Cardiac muscle cell (in vitro differentiated cells and primary cell): ENCODE data around the gene HTRA1. TPM values are rescaled to one million over a fixed set of nuclear protein-coding genes. Genes with fewer than 3 reads are reported as not detected.

Source experiments
- DNase-seq, 2 donors: peaks; one replicate each; pipeline versions ENCODE4 v3.0.0 to v3.0.0-alpha.2; 2010 to 2017; ENCODE audit warnings: low read depth in 1 of 2, low spot score in 1 of 2
- H3K27ac ChIP-seq: fragments of 200-600 bp; sonication (generic); 2 replicates; pipeline ENCODE4 v1.5.1; 2016
- H3K27me3 ChIP-seq: fragments of 200-600 bp; sonication (generic); 2 replicates; pipeline ENCODE4 v1.6.0; 2016; ENCODE audit warnings: control low read depth
- H3K36me3 ChIP-seq: fragments of 200-600 bp; sonication (generic); 2 replicates; pipeline ENCODE4 v1.5.1; 2016; ENCODE audit warnings: control low read depth
- H3K4me1 ChIP-seq: fragments of 200-600 bp; sonication (generic); 2 replicates; pipeline ENCODE4 v1.8.1; 2017; ENCODE audit warnings: low read depth, mild to moderate bottlenecking, mixed run types
- H3K4me3 ChIP-seq: fragments of 200-600 bp; sonication (generic); 2 replicates; pipeline ENCODE4 v1.5.1; 2016; ENCODE audit warnings: mild to moderate bottlenecking
- H3K9me3 ChIP-seq: fragments of 200-600 bp; sonication (generic); 2 replicates; pipeline ENCODE4 v1.5.1; 2017; ENCODE audit warnings: low read depth, mild to moderate bottlenecking, control low read depth
- polyA plus RNA-seq: library from polyadenylated mRNA; unstranded; fragments of >200 nt; fragmentation: Nextera tagmentation; extraction: Ambion mirVana; gene quantifications from 2 replicates; pipeline ENCODE4 v1.2.1, GENCODE V29; 2016
- total RNA-seq: library from RNA; depleted of rRNA; stranded (reverse); fragments of >200 nt; gene quantifications from 2 replicates; pipeline ENCODE4 v1.2.3, GENCODE V29; 2016
- TF ChIP-seq, protein P1 (sequence below): IDR thresholded peaks from 2 replicates; pipeline ENCODE4 v1.5.1; 2012; ENCODE audit warnings: low read depth, mild to moderate bottlenecking, low read length

HTRA1 gene
- total and polyA plus RNA-seq, 2 experiments from 2014 or later, result 154 to 226 TPM

DNA sequence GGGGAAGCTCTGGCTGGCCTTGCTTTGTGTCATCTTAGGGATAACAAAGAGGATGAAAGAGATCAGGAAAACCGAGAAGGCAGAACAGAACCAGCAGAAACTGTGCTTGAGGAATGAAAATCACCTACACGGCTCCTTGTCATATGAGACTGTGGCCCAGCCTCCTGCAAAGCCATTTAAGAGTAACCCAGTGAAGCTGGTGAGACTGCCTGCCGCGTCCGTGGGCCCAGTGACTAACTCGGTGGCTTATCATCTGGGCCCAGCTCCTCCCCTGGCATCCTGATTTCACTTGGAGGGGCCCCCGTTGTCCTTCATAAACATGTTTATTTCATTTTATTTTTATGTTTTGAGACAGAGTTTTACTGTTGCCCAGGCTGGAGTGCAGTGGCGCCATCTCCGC is 30.7 kb downstream of the HTRA1 start:
- Histone ChIP-seq H3K4me3 (no peak overlapping the region), H3K4me1 (peaks cover 22% of the 10 kb centered on the region), H3K27me3 (no peaks in the 10 kb centered on the region), H3K36me3 (no peaks in the 10 kb centered on the region), H3K27ac (no peak overlapping the region), H3K9me3 (no peaks in the 10 kb centered on the region)
- TF ChIP-seq, protein P1, sequence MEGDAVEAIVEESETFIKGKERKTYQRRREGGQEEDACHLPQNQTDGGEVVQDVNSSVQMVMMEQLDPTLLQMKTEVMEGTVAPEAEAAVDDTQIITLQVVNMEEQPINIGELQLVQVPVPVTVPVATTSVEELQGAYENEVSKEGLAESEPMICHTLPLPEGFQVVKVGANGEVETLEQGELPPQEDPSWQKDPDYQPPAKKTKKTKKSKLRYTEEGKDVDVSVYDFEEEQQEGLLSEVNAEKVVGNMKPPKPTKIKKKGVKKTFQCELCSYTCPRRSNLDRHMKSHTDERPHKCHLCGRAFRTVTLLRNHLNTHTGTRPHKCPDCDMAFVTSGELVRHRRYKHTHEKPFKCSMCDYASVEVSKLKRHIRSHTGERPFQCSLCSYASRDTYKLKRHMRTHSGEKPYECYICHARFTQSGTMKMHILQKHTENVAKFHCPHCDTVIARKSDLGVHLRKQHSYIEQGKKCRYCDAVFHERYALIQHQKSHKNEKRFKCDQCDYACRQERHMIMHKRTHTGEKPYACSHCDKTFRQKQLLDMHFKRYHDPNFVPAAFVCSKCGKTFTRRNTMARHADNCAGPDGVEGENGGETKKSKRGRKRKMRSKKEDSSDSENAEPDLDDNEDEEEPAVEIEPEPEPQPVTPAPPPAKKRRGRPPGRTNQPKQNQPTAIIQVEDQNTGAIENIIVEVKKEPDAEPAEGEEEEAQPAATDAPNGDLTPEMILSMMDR, result no peak
- no peak for DNase-seq

DNA sequence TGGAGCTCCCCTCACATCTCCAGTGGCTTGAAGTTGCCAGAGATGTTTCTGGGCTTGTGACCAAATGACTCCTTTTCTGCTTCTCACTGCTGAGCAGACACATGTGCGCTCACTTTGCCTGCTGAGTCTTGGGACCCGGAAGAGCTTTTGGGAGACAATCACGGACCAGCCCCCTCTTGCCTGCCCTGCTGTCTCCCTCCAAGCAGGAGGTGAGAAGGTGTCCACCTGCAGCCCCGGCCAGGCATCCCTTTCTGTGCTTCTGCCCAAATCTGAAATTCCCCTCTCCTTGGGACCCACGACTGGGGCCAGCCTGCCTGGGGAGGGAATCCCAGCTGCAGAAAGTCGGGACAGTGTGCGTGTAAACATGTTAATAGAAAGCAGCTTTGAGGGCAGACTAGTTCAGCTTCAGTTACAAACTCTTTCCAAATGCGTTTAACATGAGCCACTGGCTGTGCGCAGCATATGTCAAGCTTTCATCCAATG is 31.7 kb downstream of the HTRA1 start:
- Histone ChIP-seq H3K27ac (no peak overlapping the region), H3K4me3 (no peak overlapping the region), H3K36me3 (no peaks in the 10 kb centered on the region), H3K9me3 (no peaks in the 10 kb centered on the region), H3K4me1 (peaks cover 17% of the 10 kb centered on the region), H3K27me3 (no peaks in the 10 kb centered on the region)
- peak in 1 of 2 donors; percentile 56 for DNase-seq
- TF ChIP-seq, protein P1, result no peak

DNA sequence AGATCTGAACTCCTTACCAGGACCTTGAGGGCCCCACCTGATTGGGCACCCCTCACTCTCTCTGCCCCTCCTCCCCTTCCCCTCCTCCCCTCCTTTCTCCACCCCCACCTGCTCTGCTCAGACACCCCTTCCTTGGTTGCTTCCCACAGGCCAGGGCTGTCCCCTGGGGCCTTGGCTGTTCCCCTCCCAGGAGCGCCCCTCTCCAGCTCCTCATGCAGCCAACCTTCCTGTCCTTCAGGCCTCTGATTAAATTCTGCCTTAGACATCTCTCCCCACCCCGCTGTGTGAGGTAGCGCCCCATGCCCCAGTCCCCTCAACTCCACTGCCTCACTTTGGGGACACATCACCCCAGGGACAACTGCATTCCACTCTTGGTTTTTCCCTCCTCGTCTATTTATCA is 32.4 kb downstream of the HTRA1 start:
- no peaks in the 10 kb centered on the region for H3K27me3 ChIP-seq
- H3K27ac ChIP-seq, result no peak overlapping the region
- TF ChIP-seq, protein P1, result no peak
- H3K9me3 ChIP-seq, result no peaks in the 10 kb centered on the region
- no peaks in the 10 kb centered on the region for H3K36me3 ChIP-seq
- no peak overlapping the region for H3K4me3 ChIP-seq
- peaks cover 12% of the 10 kb centered on the region for H3K4me1 ChIP-seq
- no peak for DNase-seq

DNA sequence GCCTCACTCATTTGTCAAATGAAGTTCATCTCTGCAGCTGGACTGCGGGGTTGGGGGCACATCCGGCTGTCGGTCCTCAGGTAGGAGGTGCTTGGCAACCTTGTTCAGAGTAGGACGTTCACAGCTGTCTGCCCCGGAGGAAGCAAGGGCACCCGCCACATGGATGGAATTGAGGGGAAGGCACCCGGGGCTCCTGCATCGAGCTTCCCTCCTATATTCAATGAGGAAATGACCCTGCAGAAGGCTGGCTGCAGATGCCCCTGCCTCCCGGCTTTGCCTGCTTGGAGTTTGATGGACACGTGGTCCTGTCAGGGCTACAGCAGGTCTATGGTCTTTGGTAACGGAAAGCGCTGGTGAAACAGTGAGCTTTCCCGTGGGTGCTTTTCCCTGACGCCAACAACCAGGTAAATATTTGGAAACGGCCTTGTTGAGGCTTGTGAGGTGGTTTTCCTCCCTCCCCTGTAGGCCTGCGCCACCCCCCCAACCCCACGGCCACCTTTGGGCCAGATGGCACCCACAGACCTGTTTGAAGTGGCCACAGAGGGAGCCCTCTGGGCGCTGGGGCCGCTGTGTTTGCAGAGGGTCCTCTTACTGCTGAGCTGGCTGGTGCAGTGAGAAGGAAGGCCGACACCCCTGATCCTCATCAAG is 32.9 kb downstream of the HTRA1 start:
- Histone ChIP-seq H3K9me3 (no peaks in the 10 kb centered on the region), H3K4me3 (no peak overlapping the region), H3K36me3 (no peaks in the 10 kb centered on the region), H3K27me3 (no peaks in the 10 kb centered on the region), H3K4me1 (peaks cover 7% of the 10 kb centered on the region), H3K27ac (no peak overlapping the region)
- DNase-seq, result no peak
- TF ChIP-seq, protein P1, result no peak

DNA sequence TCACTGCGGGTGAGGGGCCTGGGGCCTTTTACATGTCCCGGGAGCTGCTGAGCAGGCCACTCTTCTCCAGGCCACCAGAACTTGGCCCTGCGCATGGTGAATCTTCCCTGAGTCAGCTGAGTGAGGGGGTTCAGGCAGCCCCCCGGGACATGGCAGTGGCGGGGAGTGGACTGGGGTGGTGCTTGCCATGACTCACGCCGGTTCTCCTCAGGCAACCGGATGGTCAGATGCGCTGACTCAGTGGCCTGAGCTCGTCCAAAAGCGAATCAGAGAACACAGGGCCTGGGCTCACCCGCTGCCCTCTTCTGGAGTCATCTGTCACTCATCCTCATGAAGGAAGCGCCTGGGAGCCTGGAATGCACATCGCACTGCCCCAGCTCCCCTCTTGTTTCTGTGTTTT is 33.5 kb downstream of the HTRA1 start:
- no peaks in the 10 kb centered on the region for H3K9me3 ChIP-seq
- H3K27ac ChIP-seq, result no peak overlapping the region
- TF ChIP-seq, protein P1, result no peak
- no peak overlapping the region for H3K4me3 ChIP-seq
- no peaks in the 10 kb centered on the region for H3K36me3 ChIP-seq
- no peaks in the 10 kb centered on the region for H3K27me3 ChIP-seq
- peaks cover 5% of the 10 kb centered on the region for H3K4me1 ChIP-seq
- DNase-seq, result peak in 1 of 2 donors; percentile 73
